ENCODE data around the gene CIZ1.
"Not testable (repeated sequence)": the region's sequence is repeated elsewhere in the genome, so short reads cannot be mapped to it uniquely, and the experiment has no call there.

CIZ1 gene

DNA sequence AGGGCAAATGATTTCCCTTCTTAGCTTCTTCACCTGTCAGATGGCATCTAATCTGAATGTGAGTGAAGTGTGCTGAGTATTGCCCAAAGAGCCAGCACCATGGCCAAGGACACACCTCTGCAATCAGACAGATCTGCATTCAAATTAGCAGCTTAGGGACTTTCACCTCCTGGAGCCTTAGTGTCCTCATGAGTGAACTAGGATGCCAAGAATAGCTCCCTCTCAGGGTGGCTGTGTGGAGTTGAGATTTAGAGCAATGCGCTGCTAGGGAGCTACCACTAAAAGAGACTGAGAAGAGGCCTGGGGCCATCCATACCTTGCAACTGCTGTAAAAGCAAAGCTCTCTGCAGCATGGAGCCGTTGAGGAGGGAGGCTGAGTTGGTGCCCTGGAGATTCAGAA is 1.4 kb downstream of the CIZ1 start:
- DNase-seq (ENCODE audit: low spot score) = no peak

DNA sequence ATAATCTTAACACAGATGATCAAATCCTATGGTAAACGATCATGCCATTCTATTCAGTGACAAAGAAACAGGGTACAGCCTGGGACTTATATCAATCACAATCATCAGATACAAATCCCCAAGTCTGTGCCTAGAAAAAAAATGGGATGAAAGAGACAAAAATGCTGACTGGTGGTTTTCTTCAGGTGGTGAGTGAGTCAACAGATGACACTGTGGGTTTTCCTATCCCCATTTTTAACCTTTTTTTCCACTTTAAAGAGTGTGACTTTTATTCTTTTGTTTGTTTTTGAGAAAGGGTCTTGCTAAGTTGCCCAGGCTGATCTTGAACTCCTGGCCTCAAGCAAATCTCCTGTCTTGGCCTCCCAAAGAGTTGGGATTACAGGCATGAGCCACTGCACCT is 3.2 kb downstream of the CIZ1 start:
- no peak for DNase-seq (ENCODE audit: low spot score)

DNA sequence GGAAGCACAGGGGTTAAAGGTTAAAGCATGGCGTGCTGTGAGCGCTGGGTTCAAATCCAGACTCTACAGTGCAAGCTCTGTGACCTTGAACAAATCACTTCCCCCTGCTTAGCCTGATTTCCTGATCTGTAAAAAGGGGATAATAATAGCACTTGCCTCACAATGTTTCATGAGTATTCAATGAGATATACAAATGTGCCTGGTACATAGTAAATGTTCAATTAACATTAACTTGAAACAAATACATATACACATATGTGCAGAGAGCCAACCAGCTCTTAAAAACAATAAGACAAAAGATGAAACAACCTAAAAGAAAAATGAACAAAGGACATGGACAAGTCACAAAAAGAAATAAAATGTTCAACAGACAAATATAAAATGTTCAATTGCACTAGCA is 4.0 kb downstream of the CIZ1 start:
- no peak for DNase-seq (ENCODE audit: low spot score)

DNA sequence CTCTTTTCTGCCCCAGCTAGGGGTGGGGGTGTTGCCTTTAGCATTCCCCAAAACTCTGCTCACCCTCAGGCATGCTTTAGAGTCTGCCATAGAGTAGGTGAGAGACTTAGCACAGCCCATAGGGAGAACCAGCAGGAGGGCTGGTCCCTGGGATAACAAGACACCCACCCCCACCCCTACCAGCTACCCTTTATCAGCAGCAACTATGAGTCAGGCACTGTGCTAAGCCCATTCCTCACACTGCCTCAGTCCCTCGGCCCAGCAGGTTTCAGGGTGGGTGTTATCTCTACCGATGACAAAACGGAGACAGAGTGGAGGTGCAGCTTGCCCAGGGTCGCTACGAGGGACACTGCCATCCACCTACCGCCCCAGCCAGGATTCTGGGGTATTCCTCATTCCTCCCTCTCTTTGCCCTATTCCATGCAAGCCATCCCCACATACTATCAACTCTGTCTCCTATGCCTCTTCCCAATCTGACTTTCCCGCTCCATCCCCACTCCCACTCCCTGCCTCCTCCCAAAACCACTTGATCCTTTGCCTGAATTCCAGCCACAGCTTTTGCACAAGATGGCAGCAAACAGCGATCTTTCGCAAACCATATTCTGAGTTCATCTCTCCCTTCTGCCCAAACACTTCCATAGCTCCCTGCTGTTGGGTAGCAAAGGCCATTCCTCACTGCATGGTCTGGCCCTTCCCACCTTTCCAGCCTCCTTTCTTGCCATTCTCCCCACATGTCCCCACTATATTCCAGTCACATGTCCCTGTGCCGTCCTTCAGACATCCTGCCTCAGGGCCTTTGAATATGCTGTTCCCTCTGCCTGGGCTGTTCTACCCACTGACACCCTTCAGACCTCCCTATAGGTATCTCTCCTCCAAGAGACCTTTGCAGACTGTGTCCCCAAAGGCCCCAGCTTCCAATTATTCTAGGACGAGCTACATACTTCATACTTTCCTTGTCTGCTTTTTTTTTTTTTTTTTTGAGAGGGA is 5.1 kb downstream of the CIZ1 start:
- DNase-seq (ENCODE audit: low spot score) = no peak

DNA sequence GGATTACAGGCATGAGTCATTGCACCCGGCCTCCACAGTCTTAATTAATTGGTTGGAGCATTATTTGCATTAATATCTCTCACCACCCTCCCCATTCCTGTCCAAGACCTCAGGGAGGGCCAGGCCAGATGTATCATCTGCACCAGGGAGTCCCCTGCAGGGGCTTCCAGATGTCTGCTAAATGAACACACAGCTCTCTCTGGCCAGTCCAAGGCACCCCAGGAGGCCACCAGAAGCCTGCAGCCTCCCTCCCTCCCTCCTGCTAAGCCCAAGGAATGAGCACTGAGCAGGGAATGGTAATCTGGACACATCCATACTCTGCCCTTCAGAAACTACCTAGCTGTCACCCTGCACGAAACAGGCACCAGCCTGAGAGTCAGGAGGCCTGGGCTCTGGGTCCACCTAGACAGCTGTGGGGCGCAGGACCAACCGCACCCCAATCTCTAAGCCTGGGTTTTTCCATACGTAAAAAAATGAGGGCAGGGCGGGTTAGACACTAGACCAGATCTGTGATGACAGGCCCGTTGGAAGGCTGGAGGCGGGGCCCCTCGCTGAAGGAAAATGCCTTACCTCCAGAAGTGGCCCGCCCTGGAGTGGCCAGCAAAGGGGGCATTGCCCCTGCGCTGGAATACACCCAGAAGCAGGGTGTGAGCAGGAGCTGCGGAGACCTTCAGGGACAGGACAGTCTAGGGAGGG is 8.3 kb downstream of the CIZ1 start:
- no peak for DNase-seq (ENCODE audit: low spot score)

DNA sequence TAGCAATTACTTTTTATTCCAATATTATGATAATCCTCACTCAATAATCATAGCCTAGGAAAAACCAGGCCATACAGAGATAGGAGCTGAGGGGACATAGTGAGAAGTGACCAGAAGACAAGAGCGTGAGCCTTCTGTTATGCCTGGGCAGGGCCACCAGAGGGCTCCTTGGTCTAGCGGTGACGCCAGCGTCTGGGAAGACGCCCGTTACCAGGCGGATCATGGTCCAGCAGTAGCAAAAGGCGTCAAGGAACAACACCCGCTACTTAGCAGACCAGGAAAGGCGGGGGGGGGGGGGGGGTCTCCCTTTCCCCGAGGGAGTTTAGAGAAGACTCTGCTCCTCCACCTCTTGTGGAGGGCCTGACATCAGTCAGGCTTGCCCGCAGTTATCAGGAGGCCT is 9.9 kb downstream of the CIZ1 start:
- DNase-seq (ENCODE audit: low spot score) = not testable (repeated sequence)

DNA sequence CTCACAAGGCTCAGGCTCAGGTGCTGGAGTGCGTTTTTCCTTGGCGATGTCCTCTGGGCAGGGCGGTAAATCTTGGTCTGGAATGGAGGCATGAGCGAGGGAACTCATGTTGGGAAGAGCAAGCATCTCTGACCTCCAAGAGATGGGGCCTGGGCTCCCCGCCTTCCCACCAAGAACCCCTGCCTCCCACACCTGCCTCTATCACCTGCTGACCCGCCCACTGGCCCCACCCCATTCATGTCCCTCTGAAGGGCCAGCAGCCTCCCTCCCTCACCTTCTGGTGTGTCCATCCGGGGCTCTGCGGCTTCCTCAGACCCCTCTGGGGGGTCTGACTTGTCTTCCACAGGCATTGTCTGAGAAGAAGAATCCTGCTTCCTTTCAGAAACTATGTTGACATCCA is 10.9 kb downstream of the CIZ1 start:
- DNase-seq (ENCODE audit: low spot score) = no peak

DNA sequence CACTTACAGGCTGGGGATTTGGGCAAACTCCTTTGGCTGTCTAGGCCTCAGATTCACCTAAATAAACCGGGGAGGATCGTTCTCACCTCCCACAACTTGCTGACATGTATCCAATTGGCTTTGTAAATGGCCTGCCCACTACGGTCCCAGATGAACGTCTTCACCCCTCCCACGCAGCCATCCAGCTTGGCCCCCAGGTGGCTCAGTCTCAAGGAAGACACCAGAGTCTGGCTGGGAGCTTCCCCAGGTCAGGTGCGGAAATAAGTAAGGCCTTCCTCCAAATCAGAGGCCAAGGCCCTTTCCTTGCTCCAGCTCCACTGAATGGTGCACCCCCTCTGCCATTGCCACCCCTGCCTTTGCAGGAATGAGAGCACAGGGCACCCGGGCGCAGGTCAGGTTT is 11.4 kb downstream of the CIZ1 start:
- DNase-seq (ENCODE audit: low spot score) = no peak

DNA sequence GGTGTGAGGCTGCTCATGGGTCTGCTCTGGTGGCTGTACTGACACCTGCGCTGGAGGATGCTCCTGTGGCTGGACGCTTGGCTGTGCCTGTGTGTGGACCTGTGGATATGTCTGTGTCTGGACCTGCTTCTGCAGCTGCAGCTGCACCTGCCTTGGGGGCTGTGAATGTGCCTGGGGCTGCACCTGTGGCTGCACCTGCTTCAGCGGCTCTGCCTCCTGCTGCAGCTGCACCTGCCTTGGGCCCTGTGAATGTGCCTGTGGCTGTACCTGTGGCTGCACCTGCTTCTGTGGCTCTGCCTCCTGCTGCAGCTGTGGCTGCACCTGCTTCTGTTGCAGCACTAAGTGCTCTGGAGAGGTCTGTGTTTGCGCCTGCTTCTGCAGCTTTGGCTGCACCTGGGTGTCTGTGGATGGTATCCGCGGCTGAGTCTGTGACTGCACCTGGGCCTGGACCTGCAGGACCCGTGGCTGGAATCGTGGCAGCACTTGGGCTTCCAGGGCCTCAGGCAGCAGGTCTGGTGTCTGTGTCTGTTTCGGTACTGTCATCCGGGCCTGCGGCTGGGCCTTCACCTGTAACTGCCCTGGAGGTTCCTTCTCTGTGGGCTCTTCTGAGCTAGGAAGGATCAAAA is 12.5 kb downstream of the CIZ1 start:
- no peak for DNase-seq (ENCODE audit: low spot score)

DNA sequence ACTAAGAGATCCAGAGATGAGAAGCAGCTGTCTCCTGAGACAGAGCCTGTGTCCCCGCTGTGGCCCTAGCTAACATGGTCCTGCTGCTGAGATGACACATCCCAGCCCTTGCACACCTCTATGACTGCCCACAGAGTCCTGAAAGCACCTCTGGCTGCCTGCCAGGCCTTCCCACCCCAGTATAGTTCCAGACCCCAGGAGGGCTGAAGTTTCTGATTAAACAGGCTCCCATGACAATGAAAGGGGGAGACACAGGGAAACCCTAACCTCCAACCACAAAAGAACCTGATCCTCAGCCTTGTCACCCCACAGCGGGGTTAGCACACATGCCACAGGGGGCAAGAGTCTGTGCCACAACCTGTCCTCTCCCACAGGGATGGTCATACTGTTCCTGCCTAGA is 15.6 kb downstream of the CIZ1 start:
- no peak for DNase-seq (ENCODE audit: low spot score)

DNA sequence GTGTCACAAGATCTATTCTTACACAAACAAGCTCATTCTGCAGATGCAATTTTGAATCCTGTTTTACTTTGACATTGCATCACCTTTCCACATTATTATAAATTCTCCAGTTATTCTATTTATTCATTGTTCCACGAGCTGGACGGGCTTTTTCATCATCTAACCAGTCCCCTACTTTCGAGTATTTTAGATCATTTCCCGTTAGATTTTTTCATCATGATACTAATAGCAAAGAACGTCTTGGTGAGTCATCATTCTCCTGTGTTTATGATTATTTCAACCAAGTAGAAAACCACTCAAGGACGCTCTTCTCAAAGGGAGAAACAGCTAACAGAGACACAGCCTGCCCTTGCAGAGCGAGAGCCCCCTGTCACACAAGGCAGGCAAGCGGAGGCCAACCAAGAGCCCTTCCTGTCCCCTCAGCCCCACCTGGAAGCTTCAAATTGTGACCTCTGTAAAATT is 16.2 kb downstream of the CIZ1 start:
- no peak for DNase-seq (ENCODE audit: low spot score)

DNA sequence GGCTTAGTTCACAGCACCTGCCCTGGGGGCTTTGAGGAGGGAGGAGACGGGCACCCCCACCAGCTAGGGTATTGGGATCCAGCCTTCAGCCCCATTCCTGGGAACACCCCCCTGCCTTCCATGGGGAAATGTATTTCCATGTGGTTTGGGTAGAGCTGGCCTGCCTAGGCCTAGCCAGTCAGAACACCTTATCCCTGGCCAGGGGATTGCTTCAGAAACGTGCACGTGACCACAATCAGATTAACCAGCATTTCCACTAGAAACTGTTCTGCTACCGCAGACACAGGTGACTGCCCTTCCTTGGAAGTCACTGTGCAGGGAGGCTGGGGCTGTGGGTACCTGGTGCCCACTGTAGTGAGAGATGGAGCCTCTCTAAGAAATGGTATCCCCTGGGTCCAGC is 17.3 kb downstream of the CIZ1 start:
- DNase-seq (ENCODE audit: low spot score) = no peak

DNA sequence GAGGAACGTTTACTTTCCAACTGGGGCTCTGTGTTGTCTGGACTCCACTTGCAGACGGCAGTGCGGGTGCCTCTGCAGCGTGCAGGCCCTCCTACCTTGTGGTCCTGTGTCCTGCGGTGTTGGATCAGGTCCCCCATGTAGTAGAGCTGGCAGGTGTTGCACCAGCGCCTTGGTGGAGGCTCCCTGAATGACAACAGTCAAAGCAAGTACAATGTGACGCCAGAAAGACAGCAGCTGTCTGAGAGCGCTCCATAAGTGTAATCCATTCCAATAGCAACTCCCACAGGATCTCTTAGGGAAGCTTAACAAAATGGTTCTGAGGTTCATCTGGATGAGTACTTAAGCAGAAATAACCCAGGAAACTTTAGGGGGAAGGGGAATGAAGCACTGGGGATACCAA is 21.4 kb downstream of the CIZ1 start:
- DNase-seq (ENCODE audit: low spot score) = no peak

DNA sequence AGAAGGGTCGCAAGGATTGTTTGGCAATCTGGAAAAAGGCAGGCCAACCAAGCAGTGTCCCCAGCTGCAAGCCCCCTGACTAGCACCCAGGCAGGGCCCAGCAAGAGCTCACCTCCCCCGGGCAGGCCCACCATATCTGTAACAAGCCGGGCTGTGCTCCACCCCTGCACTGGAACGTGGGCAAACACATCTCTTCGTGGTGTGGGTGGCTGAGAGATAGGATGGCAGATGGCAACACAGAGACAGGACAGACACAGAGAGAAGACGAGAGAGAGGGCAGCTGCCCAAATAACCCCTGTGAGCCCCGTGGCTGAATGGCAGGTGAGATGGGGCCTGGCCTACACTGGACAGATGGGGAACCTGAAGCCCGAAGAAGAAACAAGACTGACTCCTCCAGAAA is 21.9 kb downstream of the CIZ1 start:
- DNase-seq (ENCODE audit: low spot score) = no peak

DNA sequence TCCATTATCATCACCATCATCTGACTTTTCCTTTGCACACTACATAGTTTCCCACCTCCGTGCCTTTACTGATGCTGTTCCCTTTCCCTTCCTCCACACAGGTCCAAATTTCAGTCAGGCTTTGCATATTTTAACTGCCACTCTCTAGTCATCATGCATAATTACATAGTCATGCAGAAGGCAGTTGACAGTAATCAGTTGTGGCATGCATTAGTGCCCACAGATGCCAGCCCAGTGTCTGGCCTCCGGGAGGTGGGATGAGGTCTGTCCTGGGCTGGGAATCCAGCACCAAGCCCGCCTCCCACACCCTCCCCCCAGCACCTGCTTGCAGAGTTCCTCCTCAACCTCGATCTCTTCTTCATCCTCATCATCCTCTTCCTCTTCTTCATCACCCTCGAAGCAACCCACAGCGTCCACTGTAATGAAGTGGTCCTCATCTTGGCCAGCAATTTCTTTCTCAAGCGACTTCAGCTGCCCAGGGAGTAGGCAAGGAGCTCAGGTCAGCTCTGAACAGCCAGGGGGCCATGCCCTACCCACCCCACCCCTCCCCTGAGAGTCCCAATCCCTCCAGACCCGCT is 22.6 kb downstream of the CIZ1 start:
- no peak for DNase-seq (ENCODE audit: low spot score)

DNA sequence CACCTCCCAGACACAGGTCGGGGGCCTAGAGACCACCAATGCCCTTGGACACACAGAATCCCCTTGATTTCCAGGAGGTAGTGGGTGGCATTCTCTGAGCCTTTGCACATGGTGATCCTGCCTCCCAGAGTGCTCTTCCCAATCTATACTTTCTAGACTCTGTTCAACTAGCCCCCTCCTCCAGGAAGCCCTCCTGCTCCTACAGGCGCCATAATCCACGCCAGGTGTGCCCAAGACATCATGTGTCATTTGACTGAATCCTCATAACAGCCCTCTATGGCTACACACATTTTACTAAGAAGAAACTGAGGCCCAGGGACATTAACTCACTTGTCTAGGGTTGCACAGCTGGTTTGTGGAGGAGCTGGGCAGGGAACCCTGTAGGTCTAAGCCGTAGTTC is 24.2 kb downstream of the CIZ1 start:
- DNase-seq (ENCODE audit: low spot score) = no peak

DNA sequence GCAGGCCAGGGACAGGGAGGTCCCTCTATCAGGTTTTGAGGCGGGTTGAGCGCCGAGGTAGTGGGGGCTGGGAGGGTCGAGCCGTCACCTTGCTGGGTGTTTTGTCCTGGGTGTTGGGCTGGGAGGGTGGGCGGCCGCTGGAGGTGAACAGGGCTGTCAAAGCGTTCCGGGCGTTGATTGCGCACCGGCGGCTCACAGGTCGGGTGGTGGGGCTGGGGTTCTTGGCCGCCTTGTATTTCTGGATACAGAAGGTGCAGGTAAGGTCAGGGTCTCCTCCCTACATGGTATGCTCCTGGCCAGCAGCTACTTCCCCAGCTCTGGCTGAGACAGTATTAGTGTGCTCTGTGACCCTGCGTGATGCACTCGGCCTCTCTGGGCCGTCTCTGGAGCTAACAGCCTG is 25.2 kb downstream of the CIZ1 start:
- no peak for DNase-seq (ENCODE audit: low spot score)

DNA sequence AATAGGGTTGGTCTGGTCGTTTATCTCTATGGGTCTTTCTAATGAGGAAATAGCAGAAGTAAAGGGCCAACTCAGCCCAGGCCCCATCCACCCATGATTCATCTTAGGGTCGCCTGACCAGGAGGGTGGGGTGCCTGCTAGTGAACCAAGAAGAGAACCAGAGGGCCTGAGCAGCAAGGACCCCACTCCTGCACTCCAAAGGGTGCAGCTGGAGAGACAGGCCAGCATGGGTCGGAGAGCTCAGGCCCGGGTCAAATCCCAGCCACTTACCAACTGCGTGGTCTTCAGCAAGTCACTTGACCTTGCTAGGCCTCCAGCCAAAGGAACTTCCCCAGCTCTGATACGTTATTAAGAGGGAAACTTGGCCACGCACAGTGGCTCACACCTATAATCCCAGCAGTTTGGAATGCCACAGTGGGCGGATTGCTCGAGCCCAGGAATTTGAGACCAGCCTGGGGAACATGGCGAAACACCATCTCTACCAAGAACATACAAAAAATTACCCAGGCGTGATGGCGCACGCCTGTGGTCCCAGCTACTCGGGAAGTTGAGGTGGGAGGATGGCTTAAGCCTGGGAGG is 27.0 kb downstream of the CIZ1 start:
- DNase-seq (ENCODE audit: low spot score) = no peak

DNA sequence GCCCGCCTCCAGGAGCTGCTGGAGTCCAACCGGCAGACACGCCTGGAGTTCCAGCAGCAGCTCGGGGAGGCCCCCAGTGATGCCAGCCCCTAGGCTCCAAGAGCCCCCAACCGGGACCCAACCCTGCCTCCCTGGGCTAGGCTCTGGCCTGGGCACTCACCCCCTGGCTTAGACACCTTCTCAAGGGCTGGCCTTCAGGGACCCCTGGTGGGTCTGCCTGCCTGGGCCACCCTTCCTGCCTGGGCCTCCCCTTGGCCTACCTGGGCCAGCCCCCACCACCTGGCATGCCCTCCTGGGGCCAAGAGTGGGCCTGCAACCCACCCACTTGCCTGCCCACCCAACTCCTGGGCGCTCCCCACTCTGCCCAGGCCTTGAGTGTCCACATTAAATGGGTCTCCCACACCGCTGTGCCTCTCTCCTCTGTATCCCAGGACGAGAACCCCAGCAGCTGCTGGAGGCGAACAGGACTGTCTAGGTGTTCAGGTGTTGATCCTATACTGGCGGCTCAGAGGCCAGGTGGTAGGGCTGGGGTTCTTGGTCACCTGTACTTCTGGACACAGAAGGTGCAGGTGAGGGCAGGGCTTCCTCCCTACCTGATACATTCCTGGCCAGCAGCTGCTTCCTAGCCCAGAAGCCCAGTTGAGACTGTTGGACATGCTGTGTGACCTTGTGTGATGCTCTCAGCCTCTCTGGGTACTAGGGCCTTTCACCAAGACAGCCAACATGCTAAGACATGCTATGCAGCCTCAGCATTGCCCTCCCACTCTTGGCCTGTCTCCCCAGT is 27.7 kb downstream of the CIZ1 start:
- DNase-seq (ENCODE audit: low spot score) = no peak

DNA sequence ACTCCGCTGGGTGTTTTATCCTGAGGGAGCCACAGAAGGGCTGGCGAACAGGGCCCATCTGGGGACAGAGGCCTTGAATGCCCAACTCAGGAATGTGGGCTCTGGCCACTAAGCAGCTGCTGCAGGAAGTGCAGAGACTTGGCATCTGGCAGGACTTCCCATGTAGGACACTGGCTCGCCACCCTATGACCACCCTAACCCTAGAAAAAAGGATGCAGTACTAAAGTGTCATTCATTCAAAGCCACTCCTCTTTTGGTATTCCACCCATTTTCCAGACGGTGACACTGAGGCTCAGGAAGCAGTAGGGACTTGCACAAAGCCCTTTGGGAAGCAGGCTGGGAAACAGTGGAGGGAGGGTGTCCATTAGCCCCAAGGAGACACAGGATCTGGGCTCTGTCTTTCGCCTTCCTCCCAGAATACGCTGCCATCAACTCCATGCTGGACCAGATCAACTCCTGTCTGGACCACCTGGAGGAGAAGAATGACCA is 28.3 kb downstream of the CIZ1 start:
- DNase-seq (ENCODE audit: low spot score) = no peak

Measured in AG20443 (cell line).